RCC 7860 (cell line): Measurements from ENCODE around the gene LDLRAD3.
"Not testable (repeated sequence)": the region's sequence is repeated elsewhere in the genome, so short reads cannot be mapped to it uniquely, and the experiment has no call there.

Source experiments
- DNase-seq: peaks from one replicate; pipeline ENCODE4 v3.0.0-alpha.2; 2015; ENCODE audit warnings: low spot score
- FAIRE-seq: peaks from 2 replicates; lab custom pipeline; 2012; peaks lifted over from hg19 to GRCh38; lab: Jason Lieb, UNC

LDLRAD3 gene

GRCh38 chr11:35986947-35987346 is 43.1 kb downstream of the LDLRAD3 start:
- DNase-seq (no peak), FAIRE-seq (no peak)

GRCh38 chr11:35990170-35990569 is 46.3 kb downstream of the LDLRAD3 start:
- no peak for FAIRE-seq
- DNase-seq = no peak

GRCh38 chr11:35990816-35991215 is 47.0 kb downstream of the LDLRAD3 start:
- FAIRE-seq = no peak
- DNase-seq = no peak

GRCh38 chr11:35992548-35992947 is 48.7 kb downstream of the LDLRAD3 start:
- FAIRE-seq (no peak), DNase-seq (no peak)

- FAIRE-seq = no peak
These were observed 50.6 kb downstream of the LDLRAD3 start for GRCh38 chr11:35994421-35994820.

GRCh38 chr11:35995681-35996271 is 51.9 kb downstream of the LDLRAD3 start:
- no peak for FAIRE-seq
- DNase-seq = no peak

More at GRCh38 chr11:35994421-35994820, 50.6 kb downstream of the LDLRAD3 start:
- DNase-seq = no peak

- FAIRE-seq = no peak
- DNase-seq = no peak
These were observed 54.1 kb downstream of the LDLRAD3 start for GRCh38 chr11:35997902-35998520.

GRCh38 chr11:35998634-35999033 is 54.8 kb downstream of the LDLRAD3 start:
- DNase-seq (no peak), FAIRE-seq (no peak)

- FAIRE-seq = no peak
- no peak for DNase-seq
These were observed 56.8 kb downstream of the LDLRAD3 start for GRCh38 chr11:36000616-36001190.

- DNase-seq (no peak), FAIRE-seq (no peak)
These were observed 58.3 kb downstream of the LDLRAD3 start for GRCh38 chr11:36002196-36002595.

GRCh38 chr11:36002796-36003195 is 58.9 kb downstream of the LDLRAD3 start:
- no peak for FAIRE-seq
- no peak for DNase-seq

- DNase-seq = no peak
- no peak for FAIRE-seq
These were observed 62.7 kb downstream of the LDLRAD3 start for GRCh38 chr11:36006556-36006955.

- FAIRE-seq = no peak
- no peak for DNase-seq
These were observed 63.3 kb downstream of the LDLRAD3 start for GRCh38 chr11:36007127-36007655.

GRCh38 chr11:36008584-36008983 is 64.7 kb downstream of the LDLRAD3 start:
- no peak for FAIRE-seq
- DNase-seq = no peak

- FAIRE-seq (no peak), DNase-seq (no peak)
These were observed 65.6 kb downstream of the LDLRAD3 start for GRCh38 chr11:36009473-36009872.

GRCh38 chr11:36010010-36010740 is 66.3 kb downstream of the LDLRAD3 start:
- no peak for DNase-seq
- FAIRE-seq = no peak

GRCh38 chr11:36011574-36011973 is 67.7 kb downstream of the LDLRAD3 start:
- FAIRE-seq = no peak
- no peak for DNase-seq

- DNase-seq (no peak), FAIRE-seq (no peak)
These were observed 68.6 kb downstream of the LDLRAD3 start for GRCh38 chr11:36012455-36012854.

GRCh38 chr11:36012979-36013378 is 69.1 kb downstream of the LDLRAD3 start:
- no peak for FAIRE-seq

GRCh38 chr11:36013446-36013845 is 69.6 kb downstream of the LDLRAD3 start:
- not testable (repeated sequence) for DNase-seq, FAIRE-seq

More at GRCh38 chr11:36012979-36013378, 69.1 kb downstream of the LDLRAD3 start:
- DNase-seq = no peak
